ENCODE measurements around the gene SEMG2. TPM values are rescaled to one million over a fixed set of nuclear protein-coding genes. Genes with fewer than 3 reads are reported as not detected.

SEMG2 gene, protein sequence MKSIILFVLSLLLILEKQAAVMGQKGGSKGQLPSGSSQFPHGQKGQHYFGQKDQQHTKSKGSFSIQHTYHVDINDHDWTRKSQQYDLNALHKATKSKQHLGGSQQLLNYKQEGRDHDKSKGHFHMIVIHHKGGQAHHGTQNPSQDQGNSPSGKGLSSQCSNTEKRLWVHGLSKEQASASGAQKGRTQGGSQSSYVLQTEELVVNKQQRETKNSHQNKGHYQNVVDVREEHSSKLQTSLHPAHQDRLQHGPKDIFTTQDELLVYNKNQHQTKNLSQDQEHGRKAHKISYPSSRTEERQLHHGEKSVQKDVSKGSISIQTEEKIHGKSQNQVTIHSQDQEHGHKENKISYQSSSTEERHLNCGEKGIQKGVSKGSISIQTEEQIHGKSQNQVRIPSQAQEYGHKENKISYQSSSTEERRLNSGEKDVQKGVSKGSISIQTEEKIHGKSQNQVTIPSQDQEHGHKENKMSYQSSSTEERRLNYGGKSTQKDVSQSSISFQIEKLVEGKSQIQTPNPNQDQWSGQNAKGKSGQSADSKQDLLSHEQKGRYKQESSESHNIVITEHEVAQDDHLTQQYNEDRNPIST
- total RNA-seq (2022; extraction: Qiagen RNA extraction), result not detected in 5 replicates

DNA sequence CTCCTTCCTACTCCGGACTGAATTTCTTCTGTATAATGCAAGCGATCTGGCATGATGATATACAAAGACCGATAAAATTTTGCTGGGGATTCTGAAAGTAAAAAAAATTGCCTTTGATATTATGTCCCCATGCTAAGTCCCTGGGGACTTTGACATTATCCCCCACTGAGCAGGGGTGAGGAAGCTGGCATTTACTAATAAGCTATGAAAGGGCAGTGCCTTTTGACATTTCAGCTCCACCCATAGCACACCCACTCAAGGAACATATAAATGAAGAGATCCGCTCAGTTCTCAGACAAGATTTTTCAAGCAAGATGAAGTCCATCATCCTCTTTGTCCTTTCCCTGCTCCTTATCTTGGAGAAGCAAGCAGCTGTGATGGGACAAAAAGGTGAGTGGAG, at the start of gene SEMG2:
Gene SEMG2 (plus strand): TSS at position 298 of the 400 bp plus-strand sequence. CDS start 17 bp downstream, at position 315.

DNA sequence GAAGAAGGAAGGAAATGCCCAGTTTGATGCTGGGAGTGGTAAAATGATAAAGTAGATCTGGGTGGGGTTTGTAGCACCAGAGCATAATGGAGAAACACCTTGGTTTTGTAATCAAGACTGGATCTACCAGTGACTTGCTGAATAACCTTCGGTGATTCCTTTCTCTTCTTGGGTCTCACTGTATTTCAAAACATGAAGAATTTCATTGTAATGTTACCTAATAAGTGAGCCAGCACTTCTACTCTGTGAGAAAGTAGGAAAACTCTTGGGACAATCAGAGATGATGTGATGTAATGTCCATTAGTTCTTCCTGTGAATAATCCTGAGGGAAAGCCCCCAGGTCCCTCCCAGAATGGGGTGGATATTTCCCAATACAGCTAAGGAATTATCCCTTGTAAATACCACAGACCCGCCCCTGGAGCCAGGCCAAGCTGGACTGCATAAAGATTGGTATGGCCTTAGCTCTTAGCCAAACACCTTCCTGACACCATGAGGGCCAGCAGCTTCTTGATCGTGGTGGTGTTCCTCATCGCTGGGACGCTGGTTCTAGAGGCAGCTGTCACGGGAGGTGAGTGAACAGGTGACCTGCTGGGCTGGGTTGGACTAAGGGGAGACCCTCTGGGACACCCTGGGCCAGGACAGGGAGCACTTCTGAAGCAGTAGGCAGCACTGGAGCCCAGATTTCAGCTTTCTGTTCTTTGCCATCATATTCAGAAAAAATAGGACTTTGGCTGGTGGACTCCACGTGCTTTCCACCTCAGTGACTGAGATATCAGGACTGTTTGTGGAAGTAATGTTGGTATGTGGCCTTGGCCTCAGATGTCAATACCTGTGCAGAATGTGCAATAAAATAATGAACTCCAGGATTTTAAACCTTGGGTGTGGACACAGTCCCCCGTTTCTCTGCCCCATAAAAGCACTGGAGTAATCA, 46.5 kb upstream of the SEMG2 start, which contains the start of gene PI3:
Gene PI3 (plus strand): TSS at position 469 of the 931 bp plus-strand sequence. CDS start 21 bp downstream, at position 490.

DNA sequence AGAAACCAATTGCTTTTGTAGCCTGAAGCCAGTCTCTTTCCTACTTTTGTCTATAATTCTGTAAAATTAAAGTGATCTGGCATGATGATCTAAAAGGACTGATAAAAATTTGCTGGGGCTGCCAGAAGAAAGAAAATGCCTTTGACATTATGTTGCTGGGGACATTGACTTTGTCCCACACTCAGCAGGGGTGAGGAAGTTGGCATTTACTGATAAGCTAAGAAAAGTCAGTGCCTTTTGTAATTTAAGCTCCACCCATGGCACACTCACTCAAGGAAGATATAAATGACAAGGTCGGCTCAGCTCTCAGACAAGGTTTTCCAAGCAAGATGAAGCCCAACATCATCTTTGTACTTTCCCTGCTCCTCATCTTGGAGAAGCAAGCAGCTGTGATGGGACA, 14.4 kb upstream of the SEMG2 start, which contains the start of gene SEMG1:
Gene SEMG1 (plus strand): TSS at position 309 of the 400 bp plus-strand sequence. CDS start 21 bp downstream, at position 330.

DNA sequence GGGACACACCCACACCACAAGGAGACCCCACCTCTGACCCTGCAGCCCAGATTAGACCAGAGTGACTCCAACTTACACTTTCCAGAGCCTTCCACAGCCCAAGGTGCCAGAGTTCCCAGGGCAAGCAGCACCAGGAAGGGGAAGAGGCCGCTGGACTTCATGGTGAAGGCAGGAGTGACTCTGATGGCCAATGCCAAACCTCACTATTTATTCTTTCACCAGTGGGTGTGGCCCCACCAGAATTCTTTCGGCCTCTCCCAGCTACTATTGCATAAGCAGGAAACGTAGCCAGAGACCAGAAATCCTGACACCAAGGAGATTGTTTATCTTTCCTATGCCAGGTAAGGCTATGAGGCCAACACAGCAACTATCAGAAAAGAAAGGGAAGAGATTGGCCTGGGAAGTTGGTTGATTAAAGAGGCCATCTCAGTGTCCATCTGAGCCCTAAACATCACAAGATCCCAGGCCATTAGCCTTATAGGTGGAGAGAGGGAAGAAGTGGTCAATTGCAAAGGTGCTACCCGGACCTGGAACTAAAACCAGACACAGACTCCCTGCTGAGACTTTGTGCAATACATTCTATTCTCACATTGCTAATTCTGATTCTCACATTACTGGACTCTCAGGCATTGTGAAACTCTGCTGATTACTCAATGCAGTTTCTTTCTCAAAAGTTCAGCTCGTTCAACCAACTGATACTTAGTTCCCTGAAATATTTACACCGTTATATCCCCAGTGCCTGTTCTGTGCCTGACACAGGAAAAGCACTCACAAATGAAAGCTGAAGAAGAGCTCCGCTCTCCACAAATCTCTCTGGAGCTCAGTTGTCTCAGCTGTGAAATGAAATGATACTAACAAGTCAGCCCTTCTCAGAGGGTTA, 33.5 kb downstream of the SEMG2 start, which contains the start of gene SLPI:
Gene SLPI (minus strand): TSS at position 182 of the 880 bp plus-strand sequence. CDS start 21 bp downstream, at position 161.

Other genes with a start within 250 kb of the SEMG2 start
- not detected in 5 replicates for gene KCNS1, start 120.2 kb upstream of the SEMG2 start, total RNA-seq (2022; extraction: Qiagen RNA extraction)
- gene WFDC5, start 106.2 kb upstream of the SEMG2 start, total RNA-seq (2022; extraction: Qiagen RNA extraction), result not detected in 5 replicates
- not detected in 5 replicates for gene WFDC12, start 96.9 kb upstream of the SEMG2 start, total RNA-seq (2022; extraction: Qiagen RNA extraction)
- gene PI3, start 46.5 kb upstream of the SEMG2 start, total RNA-seq (2022; extraction: Qiagen RNA extraction), result 2.3 to 5.0 TPM (median 2.9 TPM) in 5 replicates
- gene SEMG1, start 14.3 kb upstream of the SEMG2 start, total RNA-seq (2022; extraction: Qiagen RNA extraction), result not detected in 5 replicates
- gene SLPI, start 33.2 kb downstream of the SEMG2 start, total RNA-seq (2022; extraction: Qiagen RNA extraction), result 8.8 to 15.1 TPM (median 11.1 TPM) in 5 replicates
- gene RBPJL, start 85.5 kb downstream of the SEMG2 start, total RNA-seq (2022; extraction: Qiagen RNA extraction), result not detected in 5 replicates
- 0.06 to 0.16 TPM (median 0.08 TPM) in 5 replicates for gene MATN4, start 86.9 kb downstream of the SEMG2 start, total RNA-seq (2022; extraction: Qiagen RNA extraction)
- 98.7 to 125 TPM (median 105 TPM) in 5 replicates for gene SDC4, start 127.1 kb downstream of the SEMG2 start, total RNA-seq (2022; extraction: Qiagen RNA extraction)
- 29.7 to 33.4 TPM (median 30.1 TPM) in 5 replicates for gene SYS1, start 141.8 kb downstream of the SEMG2 start, total RNA-seq (2022; extraction: Qiagen RNA extraction)
- not detected in 5 replicates for gene TP53TG5, start 157.0 kb downstream of the SEMG2 start, total RNA-seq (2022; extraction: Qiagen RNA extraction)
- gene DBNDD2, start 186.9 kb downstream of the SEMG2 start, total RNA-seq (2022; extraction: Qiagen RNA extraction), result 22.6 to 30.1 TPM (median 25.2 TPM) in 5 replicates
- 90.4 to 103 TPM (median 99.0 TPM) in 5 replicates for gene PIGT, start 194.8 kb downstream of the SEMG2 start, total RNA-seq (2022; extraction: Qiagen RNA extraction)
- gene WFDC2, start 248.4 kb downstream of the SEMG2 start, total RNA-seq (2022; extraction: Qiagen RNA extraction), result 0.35 TPM in 1 of 5 replicates, not detected in the others

All from A549 treated with Hydrocortisone at 1 μM for 4 hours (cell line).